T-helper 2 cell treated with Interferon-gamma antibody and Interleukin-4, amounts not matched to agents 100 ng/mL and 5 ng/mL, for 36 hours (primary cell): ENCODE data around the gene GALNT6. TPM values are rescaled to one million over a fixed set of nuclear protein-coding genes. Genes with fewer than 3 reads are reported as not detected.

Experiments
- intact Hi-C: fragments of 100-400 bp; cut with micrococcal nuclease; formaldehyde crosslinking; loops from one replicate; pipeline ENCODE4 v1.15.1; 2023
- total RNA-seq: library from RNA; stranded (reverse); gene quantifications from 2 replicates; pipeline ENCODE4 v1.2.3, GENCODE V29; 2022

The GALNT6 gene
- total RNA-seq, 1 donor from 2014 or later = 26.6 TPM

DNA sequence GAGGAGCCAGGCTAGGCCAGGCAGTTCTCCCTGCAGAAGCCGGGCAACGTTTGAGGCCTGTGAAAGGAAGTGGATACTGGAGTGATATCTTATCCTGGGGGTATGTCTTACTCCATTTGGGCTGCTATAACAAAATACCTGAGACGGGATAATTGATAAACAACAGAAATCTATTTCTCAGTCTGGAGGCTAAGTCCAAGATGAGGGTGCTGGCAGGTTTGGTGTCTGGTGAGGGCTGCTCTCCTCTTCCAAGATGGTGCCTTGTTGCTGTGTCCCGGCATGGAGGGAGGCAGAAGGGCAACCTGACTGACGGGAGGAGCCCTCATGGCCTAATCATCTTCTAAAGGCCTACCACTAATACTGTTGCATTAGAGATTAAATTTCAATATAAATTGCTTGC is 15.7 kb upstream of the GALNT6 start:
- intact Hi-C loops = no loop called here

GRCh38 chr12:51406290-51406689 is 15.1 kb upstream of the GALNT6 start:
- intact Hi-C loops = no loop called here

DNA sequence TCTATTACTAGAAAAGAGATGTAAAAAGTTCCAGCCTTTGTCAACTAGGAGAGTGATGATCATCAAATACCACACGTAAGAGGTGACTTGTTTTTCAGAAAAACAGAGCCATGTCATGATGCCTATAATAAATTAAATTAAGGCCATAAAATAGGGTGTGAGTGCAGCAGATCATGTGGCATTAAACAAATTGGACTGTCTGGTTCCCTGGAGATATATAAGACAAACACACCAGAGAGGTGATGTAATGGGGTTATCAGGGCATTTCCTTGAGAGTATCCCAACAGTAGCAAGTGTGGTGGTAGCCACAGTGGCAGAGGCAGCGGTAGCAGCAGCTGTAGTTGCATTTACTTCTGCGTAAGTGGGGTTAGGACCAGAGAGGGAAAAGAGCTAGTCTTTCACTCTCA is 14.6 kb upstream of the GALNT6 start:
- intact Hi-C loops = no loop called here

DNA sequence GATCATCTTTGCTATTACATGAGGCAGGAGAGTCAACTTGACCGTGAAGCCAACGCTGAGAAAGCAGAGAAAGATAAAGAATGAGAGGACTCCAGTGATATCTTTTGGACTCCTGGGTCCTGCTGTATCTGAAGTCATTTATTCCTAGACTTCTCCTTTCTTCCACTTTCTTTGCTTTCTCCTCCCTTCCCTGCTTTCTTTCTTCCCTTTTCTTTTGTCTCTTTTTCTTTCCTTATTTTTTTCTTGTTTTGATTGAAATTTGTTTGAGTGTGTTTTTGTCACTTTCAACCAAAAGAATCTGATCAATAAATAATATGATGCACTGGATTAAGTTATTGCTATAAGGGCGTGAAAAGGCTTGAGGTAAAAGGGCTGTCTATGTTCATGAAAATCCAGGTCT is 13.4 kb upstream of the GALNT6 start:
- intact Hi-C loops = no loop called here

DNA sequence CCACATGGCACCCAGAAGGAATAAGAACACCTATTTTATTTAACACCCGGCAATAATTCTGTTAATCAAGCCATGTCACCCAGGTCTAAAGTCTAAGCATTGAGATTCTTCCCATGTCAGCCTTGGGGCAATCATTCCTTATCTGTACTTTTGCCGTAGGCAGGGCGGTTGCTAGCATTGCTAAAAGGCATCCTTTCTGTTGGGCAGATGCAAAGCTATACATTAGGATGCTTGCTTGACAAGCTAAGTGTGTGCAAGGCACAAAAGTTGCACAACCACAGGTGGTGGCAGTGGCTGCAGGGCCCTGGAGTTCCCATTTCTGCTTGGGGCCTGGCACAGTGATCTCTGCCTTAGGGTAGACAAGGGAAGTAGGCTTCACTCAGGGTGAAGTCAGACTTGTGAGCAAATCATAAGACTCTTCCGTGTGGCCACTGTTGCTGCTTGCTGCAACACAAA is 12.5 kb upstream of the GALNT6 start:
- intact Hi-C loops = no loop called here

DNA sequence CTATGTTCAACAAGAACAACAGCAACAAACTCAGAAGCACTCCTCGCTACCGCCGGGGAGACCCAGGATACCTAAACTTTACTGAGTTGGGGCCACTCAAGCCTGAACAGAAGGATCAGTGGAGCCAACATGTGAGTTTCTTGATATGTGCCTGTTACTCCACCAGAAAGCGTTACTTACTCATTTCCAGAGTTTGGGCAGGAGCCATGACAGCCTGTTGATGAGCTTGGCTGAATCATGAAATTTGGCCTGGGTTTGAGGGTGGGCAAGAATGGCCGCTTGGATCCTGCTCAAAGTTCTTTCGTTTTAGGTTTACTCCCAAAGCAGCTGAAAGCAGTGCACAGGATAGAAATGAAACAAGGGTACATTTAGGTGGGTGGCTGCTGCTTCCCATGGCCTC is 12.0 kb upstream of the GALNT6 start:
- intact Hi-C loops = no loop called here

- intact Hi-C loops = no loop called here
Observed at GRCh38 chr12:51401900-51402299, 10.7 kb upstream of the GALNT6 start.

GRCh38 chr12:51401486-51401885 is 10.3 kb upstream of the GALNT6 start:
- intact Hi-C loops = no loop called here

GRCh38 chr12:51401020-51401419 is 9.8 kb upstream of the GALNT6 start:
- intact Hi-C loops = no loop called here

- intact Hi-C loops = no loop called here
Observed at GRCh38 chr12:51399891-51400290, 8.7 kb upstream of the GALNT6 start.

DNA sequence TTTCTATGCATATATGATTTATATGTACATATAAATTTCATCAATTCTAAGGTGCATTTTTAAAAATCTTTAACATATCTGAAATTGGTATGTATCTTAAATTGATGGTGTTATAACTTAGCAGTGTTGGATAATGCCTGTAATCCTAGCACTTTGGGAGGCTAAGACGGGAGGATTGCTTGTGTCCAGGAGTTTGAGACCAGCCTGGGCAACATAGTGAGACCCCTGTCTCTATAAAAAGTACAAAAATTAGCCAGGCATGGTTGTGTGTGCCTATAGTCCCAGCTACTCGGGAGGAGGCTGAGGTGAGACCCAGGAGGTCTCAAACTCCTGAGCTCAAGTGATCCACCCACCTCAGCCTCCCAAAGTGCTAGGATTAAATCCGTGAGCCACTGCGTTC is 6.5 kb upstream of the GALNT6 start:
- intact Hi-C loops = no loop called here

GRCh38 chr12:51395283-51396230 is 4.4 kb upstream of the GALNT6 start:
- intact Hi-C loops = no loop called here

DNA sequence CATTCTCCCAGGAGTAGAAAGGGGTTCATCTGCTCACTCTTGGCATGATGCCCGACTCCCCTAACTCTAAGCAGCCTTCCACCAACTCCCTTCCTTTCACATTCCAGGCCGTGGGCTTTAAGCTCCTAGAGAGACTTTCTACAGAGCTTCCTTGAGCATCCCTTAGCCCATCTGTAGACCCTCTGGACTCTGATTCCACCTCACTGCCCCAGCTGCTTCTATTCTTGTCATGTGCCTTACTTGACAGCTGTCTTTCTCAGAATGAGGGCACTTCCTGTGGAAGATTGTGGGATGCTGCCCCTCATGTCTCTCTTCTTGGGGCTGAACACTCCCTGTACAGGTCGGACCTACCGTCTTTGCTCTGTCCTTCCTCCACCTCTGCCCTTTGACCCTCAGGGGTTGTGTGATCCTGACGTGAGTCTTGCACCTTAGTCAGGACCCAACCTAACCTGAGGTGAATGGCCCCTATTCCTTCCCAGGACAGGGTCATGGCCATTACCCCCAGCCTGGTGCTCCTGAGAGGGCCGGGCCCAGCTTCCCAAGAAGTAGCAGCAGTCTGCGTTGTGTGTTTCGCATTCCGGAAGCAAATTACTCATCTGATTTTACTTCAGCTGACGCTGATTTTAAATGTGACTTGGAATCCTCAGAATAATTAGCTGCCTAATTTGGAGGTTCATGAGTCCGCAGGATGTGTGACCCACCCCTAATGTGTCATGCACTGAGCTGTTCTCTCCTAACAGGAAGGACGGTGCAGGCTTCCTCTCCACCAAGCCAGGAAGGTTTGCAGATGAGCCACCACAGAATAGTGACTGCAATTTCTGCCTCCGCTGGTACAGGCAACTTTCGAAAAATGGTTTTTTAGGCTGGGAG is 2.7 kb upstream of the GALNT6 start:
- intact Hi-C loops = no loop called here

DNA sequence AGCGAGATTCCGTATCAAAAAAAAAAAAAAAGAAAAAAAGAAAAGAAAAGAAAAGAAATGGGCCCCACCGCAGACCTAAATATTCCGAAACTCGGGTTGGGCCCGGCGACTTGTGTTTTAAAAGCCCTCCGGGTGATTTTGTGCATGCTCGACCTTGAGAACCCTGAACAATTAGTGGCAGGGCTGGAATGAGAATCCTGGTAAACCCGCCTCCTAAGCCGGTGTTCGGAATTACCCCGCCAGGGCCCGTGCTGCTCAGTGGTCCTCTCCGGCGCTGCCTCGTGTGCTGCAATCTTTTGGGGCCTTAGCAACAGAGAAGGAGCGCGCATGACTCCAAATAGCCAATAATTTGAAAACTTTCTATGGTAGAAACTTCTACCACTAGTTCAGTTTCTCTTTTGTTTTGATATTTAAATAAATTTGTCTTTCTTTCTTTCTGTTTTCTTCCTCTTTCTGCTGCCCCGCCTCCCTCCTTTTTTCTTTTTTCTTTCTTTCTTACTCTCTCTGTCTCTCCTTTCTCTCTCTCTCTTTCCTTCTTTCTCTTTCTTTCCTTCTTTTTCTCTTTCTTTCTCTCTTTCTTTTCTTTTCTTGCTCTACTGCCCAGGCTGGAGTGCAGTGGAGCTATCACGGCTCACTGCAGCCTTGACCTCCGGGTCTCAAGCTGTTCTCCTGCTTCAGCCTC is 1.5 kb upstream of the GALNT6 start:
- intact Hi-C loops = loop anchor here (1.0 kb wide), 1 partner anchor 23 kb away; no protein-coding TSS in a partner anchor

DNA sequence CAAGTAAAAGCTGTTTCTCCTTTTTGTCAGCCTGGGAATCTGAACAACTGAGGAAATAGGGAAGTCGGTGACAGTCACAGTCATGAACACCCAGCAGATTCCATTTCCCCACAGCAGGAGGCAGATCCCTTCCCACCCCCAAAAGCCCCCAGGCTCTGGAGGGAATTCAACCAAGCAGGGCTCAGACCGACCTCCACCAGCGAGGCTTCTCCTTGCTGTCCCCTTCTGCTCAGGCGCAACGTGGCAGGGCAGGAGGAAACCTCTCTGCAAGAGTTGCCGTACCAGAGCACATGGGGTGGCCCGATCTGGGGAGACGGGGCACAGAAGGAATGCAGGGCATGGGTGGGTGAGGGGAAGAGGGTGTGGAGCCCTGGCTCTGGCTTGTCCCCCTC is 319 bp downstream of the GALNT6 start:
- intact Hi-C loops = no loop called here

- intact Hi-C loops = no loop called here
Observed at GRCh38 chr12:51390457-51390856, 749 bp downstream of the GALNT6 start.

- intact Hi-C loops = no loop called here
Observed at GRCh38 chr12:51389302-51389999, 1.8 kb downstream of the GALNT6 start.

- intact Hi-C loops = no loop called here
Observed at GRCh38 chr12:51388846-51389245, 2.4 kb downstream of the GALNT6 start.

DNA sequence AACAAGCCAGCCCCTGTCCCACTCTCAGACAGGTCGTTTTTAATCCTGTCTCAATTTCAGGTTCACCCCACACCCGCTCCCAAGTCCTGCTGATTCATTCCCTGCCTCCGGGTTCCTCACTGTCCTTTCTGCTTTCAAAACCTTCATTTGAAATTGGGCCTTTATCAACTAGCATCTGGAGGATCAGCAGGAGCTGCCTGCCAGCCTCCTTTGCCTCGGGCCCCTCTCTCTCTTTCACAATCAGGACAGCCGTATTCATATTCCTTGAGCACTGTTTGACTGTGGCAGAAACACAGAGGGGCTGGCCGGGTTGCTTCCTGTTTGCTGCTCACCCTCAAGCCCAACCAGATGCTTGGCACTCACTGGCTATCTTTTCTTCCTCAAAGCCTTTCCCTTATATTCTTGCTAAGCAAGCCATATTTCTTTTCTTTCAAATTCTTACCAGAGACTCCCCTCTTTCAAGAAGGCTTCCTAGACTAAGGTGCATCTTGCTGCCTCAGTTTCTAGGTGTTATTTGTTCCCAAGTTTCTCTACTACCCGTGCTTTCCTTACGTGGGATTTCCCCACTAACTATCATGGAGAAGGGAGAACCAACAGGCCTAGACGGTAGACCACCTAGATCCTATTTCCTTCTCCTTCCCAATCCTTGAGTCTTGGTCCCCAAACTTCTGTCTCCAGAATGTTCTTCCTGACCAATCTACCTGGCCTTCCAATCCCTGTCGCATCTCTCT is 3.0 kb downstream of the GALNT6 start:
- intact Hi-C loops = no loop called here

GRCh38 chr12:51386351-51386750 is 4.9 kb downstream of the GALNT6 start:
- intact Hi-C loops = no loop called here
